IPS-20b (cell line): ENCODE results near the gene DSC3.

ENCODE experiments used
- H3K27ac ChIP-seq: one replicate; pipeline ENCODE4 v1.5.1; 2013; ENCODE audit warnings: low read length
- H3K27me3 ChIP-seq: 2 replicates; pipeline ENCODE4 v1.6.1; 2013; ENCODE audit warnings: mild to moderate bottlenecking, low read length, inconsistent platforms; ENCODE audit not compliant: insufficient read depth
- H3K36me3 ChIP-seq: 2 replicates; pipeline ENCODE4 v1.6.1; 2013; ENCODE audit warnings: low read depth, mild to moderate bottlenecking, inconsistent platforms, low read length, moderate library complexity; ENCODE audit not compliant: insufficient read depth
- H3K4me1 ChIP-seq: 2 replicates; pipeline ENCODE4 v1.6.1; 2013; ENCODE audit warnings: mild to moderate bottlenecking, control low read depth, inconsistent platforms, low read length, moderate library complexity; ENCODE audit not compliant: insufficient read depth
- H3K4me3 ChIP-seq: 2 replicates; pipeline ENCODE4 v1.5.1; 2013; ENCODE audit warnings: mild to moderate bottlenecking, low read length, inconsistent platforms
- H3K9ac ChIP-seq: 2 replicates; pipeline ENCODE4 v1.6.1; 2013; ENCODE audit warnings: low read depth, mild to moderate bottlenecking, inconsistent platforms, low read length, moderate library complexity
- H3K9me3 ChIP-seq: 2 replicates; pipeline ENCODE4 v1.6.1; 2013; ENCODE audit warnings: mild to moderate bottlenecking, low read depth, low read length, inconsistent platforms; ENCODE audit not compliant: insufficient read depth

Gene DSC3

DNA sequence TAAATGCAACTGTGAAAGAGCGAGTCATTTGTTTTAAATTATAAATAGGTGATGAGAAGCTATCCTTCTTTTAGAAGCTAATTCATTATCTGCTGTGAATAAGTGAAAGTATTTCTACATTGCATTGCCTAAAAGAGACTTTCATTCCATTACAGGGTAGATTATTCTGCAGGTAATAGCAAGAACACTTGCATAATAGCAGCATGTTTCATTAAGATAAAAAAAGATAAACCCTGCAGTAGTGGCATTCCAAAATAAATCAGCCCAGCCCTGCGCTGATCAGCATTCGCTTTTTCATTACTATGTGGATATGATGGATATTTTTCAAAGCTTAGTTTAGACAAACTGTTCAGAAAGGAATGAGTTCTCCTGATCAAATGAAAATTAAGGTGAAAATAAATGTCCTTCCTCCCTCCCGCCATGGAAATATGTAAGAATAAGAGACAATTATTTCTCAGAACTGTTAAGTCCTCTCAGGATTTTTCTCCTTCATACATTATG lies 72.8 kb downstream of the DSC3 start:
- Histone ChIP-seq H3K36me3 (no peaks in the 10 kb centered on the region), H3K27me3 (no peaks in the 10 kb centered on the region), H3K4me1 (no peaks in the 10 kb centered on the region), H3K27ac (no peak overlapping the region), H3K9me3 (no peaks in the 10 kb centered on the region), H3K9ac (no peak overlapping the region), H3K4me3 (no peak overlapping the region)

GRCh38 chr18:30967701-30968100 lies 74.8 kb downstream of the DSC3 start:
- Histone ChIP-seq H3K9ac (no peak overlapping the region), H3K27ac (no peak overlapping the region), H3K36me3 (no peaks in the 10 kb centered on the region), H3K27me3 (no peaks in the 10 kb centered on the region), H3K4me1 (no peaks in the 10 kb centered on the region), H3K9me3 (no peaks in the 10 kb centered on the region), H3K4me3 (no peak overlapping the region)

- Histone ChIP-seq H3K4me1 (no peaks in the 10 kb centered on the region), H3K27ac (no peak overlapping the region), H3K9me3 (no peaks in the 10 kb centered on the region), H3K9ac (no peak overlapping the region), H3K4me3 (no peak overlapping the region), H3K27me3 (no peaks in the 10 kb centered on the region), H3K36me3 (no peaks in the 10 kb centered on the region)
Observed at GRCh38 chr18:30965237-30965636, 77.3 kb downstream of the DSC3 start.

DNA sequence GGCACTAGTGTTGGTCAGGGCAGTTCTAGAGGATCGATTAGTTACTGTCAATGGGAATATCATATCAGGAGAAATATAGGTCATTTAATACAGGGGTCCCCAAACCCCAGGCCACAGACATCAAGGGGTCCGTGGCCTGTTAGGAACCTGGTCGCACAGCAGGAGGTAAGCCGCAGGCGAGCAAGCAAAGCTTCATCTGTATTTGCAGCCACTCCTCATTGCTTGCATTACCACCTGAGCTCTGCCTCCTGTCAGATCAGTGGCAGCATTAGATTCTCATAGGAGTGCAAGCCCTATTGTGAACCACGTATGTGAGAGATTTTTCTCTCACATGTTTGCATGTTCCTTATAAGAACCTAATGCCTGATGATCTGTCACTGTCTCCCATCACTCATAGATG lies 81.9 kb downstream of the DSC3 start:
- Histone ChIP-seq H3K36me3 (no peaks in the 10 kb centered on the region), H3K4me3 (no peak overlapping the region), H3K4me1 (no peaks in the 10 kb centered on the region), H3K9ac (no peak overlapping the region), H3K9me3 (no peaks in the 10 kb centered on the region), H3K27me3 (no peaks in the 10 kb centered on the region), H3K27ac (no peak overlapping the region)

GRCh38 chr18:30957066-30957465 lies 85.5 kb downstream of the DSC3 start:
- Histone ChIP-seq H3K27me3 (no peaks in the 10 kb centered on the region), H3K4me1 (no peaks in the 10 kb centered on the region), H3K36me3 (no peaks in the 10 kb centered on the region), H3K9me3 (no peaks in the 10 kb centered on the region), H3K27ac (no peak overlapping the region), H3K4me3 (no peak overlapping the region), H3K9ac (no peak overlapping the region)

GRCh38 chr18:30954262-30954661 lies 88.3 kb downstream of the DSC3 start:
- Histone ChIP-seq H3K4me1 (no peaks in the 10 kb centered on the region), H3K9ac (no peak overlapping the region), H3K36me3 (no peaks in the 10 kb centered on the region), H3K9me3 (no peaks in the 10 kb centered on the region), H3K27ac (no peak overlapping the region), H3K4me3 (no peak overlapping the region), H3K27me3 (no peaks in the 10 kb centered on the region)

DNA sequence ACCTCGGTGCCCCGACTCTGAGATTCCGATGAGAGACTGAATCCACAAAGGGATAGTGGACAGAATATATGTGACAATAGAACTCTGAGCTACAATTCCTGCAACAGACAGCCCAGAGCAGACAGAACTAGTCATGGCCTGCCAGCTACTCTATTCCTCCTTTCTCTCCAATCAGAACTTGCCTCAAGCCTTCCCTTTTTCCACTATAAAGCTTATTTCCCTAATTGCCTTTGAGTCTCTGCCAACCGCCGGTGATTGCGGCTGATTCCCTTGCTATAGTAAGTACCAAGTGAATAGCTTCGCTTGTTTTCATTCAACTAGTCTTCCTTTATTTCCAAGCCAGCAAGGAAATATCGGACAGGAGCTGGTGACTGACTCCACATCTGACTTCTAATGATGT lies 96.8 kb downstream of the DSC3 start:
- no peaks in the 10 kb centered on the region for H3K4me1 ChIP-seq
- no peak overlapping the region for H3K9ac ChIP-seq
- H3K4me3 ChIP-seq = no peak overlapping the region
- no peaks in the 10 kb centered on the region for H3K36me3 ChIP-seq
- H3K9me3 ChIP-seq = peaks cover 9% of the 10 kb centered on the region; the same call in 1 of the 2 replicates
- H3K27me3 ChIP-seq = no peaks in the 10 kb centered on the region
- no peak overlapping the region for H3K27ac ChIP-seq

DNA sequence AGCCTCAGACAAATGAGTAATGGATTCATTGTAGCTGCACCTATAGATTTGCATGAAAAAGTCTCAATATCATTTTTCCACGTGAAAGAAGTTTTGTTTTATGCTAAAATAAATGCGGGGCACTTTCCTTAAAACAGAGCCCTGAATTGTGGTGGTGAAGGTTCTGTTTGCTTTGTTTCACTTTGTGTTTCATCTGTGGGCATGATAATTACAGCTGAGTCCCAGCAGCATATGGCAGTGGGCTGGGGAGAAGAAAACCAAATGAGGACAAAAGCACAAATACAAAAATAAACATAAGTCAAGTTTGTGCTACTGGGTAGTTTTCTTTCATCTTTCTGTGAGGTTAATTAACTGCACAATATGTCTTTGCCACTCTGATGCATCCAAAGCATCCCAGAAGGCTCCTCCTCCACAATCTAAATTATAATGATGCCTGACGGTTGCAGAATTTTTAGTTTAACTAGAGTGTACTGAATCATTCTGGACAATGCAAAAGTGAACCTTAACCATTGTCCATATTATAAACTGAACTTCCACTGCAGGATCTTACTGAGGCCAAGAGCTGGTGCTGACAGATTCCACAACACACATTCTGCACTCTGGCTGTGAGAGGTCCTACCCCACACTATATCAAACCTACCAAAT lies 97.6 kb downstream of the DSC3 start:
- Histone ChIP-seq H3K4me1 (no peaks in the 10 kb centered on the region), H3K27me3 (no peaks in the 10 kb centered on the region), H3K9me3 (peaks cover 9% of the 10 kb centered on the region; the same call in 1 of the 2 replicates), H3K4me3 (no peak overlapping the region), H3K36me3 (no peaks in the 10 kb centered on the region), H3K27ac (no peak overlapping the region), H3K9ac (no peak overlapping the region)

GRCh38 chr18:30940952-30941539 lies 101.5 kb downstream of the DSC3 start:
- Histone ChIP-seq H3K4me3 (no peak overlapping the region), H3K36me3 (no peaks in the 10 kb centered on the region), H3K27me3 (no peaks in the 10 kb centered on the region), H3K9me3 (peaks cover 9% of the 10 kb centered on the region; the same call in 1 of the 2 replicates), H3K27ac (no peak overlapping the region), H3K9ac (no peak overlapping the region), H3K4me1 (no peaks in the 10 kb centered on the region)
